HepG2 (cell line): ENCODE measurements around the gene GSAP. TPM values are rescaled to one million over a fixed set of nuclear protein-coding genes. Genes with fewer than 3 reads are reported as not detected.

Experiments used
- BCL6 ChIP-seq: IDR thresholded peaks from 2 replicates; pipeline ENCODE4 v1.6.1; 2016; ENCODE audit warnings: missing genetic modification reagents, missing compliant biosample characterization
- FOXA3 ChIP-seq: IDR thresholded peaks from 2 replicates; pipeline ENCODE4 v1.6.1; 2016; ENCODE audit warnings: missing genetic modification reagents, missing compliant biosample characterization
- GATAD1 ChIP-seq: IDR thresholded peaks from 2 replicates; pipeline ENCODE4 v1.6.1; 2016; ENCODE audit warnings: missing genetic modification reagents, missing compliant biosample characterization
- NFIB ChIP-seq: sonication (generic); formaldehyde crosslinking; IDR thresholded peaks from 2 replicates; pipeline ENCODE4 v1.9.0; 2021; ENCODE audit warnings: missing genetic modification reagents, mild to moderate bottlenecking, borderline replicate concordance
- NR2F1 ChIP-seq, 2 experiments: fragments of 450-650 bp in 1 of 2; formaldehyde crosslinking in 1 of 2; IDR thresholded peaks; 2 replicates each; pipeline versions ENCODE4 v1.5.0 to v1.6.1; 2016 to 2020; ENCODE audit warnings: mild to moderate bottlenecking in 1 of 2, missing compliant biosample characterization in 1 of 2, missing genetic modification reagents in 1 of 2, moderate library complexity in 1 of 2
- SP4 ChIP-seq: sonication (generic); formaldehyde crosslinking; IDR thresholded peaks from 2 replicates; pipeline ENCODE4 v1.8.1; 2023; ENCODE audit warnings: mild to moderate bottlenecking, missing genetic modification reagents
- ZBTB7B ChIP-seq: sonication (generic); formaldehyde crosslinking; IDR thresholded peaks from 2 replicates; pipeline ENCODE4 v1.4.0; 2020; ENCODE audit warnings: missing genetic modification reagents
- ZKSCAN5 ChIP-seq: sonication (generic); formaldehyde crosslinking; IDR thresholded peaks from 2 replicates; pipeline ENCODE4 v1.5.1; 2020; ENCODE audit warnings: mild to moderate bottlenecking, missing genetic modification reagents
- ZNF138 ChIP-seq: sonication (generic); formaldehyde crosslinking; IDR thresholded peaks from 2 replicates; pipeline ENCODE4 v1.5.0; 2020; ENCODE audit warnings: mild to moderate bottlenecking, low read depth, missing genetic modification reagents
- polyA plus RNA-seq, 8 experiments: library from polyadenylated mRNA; depleted of rRNA in 3 of 8; stranded (reverse) in 7 of 8; unstranded in 1 of 8; fragments of >200 nt; fragmentation: Illumina TruSeq in 4 of 8; extraction: Trizol in 4 of 8; gene quantifications; 2 replicates each; pipeline versions ENCODE4 v1.2.1 to v1.2.3, GENCODE V29; 2011 to 2016; ENCODE audit warnings: low read depth in 4 of 8, missing spikeins in 1 of 8, mixed read lengths in 1 of 8; ENCODE audit not compliant: insufficient read depth in 1 of 8
- total RNA-seq, 5 experiments: library from RNA; depleted of rRNA; stranded (reverse); fragments of >200 nt; fragmentation: Illumina TruSeq; extraction: Trizol; gene quantifications; 2 replicates each; pipeline ENCODE4 v1.2.3, GENCODE V29; 2016; ENCODE audit warnings: low read depth in 1 of 5
- TF ChIP-seq, protein P1 (sequence below): sonication (generic); formaldehyde crosslinking; IDR thresholded peaks from 2 replicates; pipeline ENCODE4 v1.4.0; 2020; ENCODE audit warnings: missing genetic modification reagents, borderline replicate concordance
- TF ChIP-seq, protein P2 (sequence below): sonication (generic); formaldehyde crosslinking; IDR thresholded peaks from 2 replicates; pipeline ENCODE4 v1.5.0; 2020; ENCODE audit warnings: missing genetic modification reagents
- TF ChIP-seq, protein P3 (sequence below): sonication (generic); formaldehyde crosslinking; IDR thresholded peaks from 2 replicates; pipeline ENCODE4 v1.5.1; 2020; ENCODE audit warnings: missing genetic modification reagents, mild to moderate bottlenecking, borderline replicate concordance
- TF ChIP-seq, protein P4 (sequence below): sonication (generic); formaldehyde crosslinking; IDR thresholded peaks from 2 replicates; pipeline ENCODE4 v1.4.0; 2020; ENCODE audit warnings: mild to moderate bottlenecking, missing genetic modification reagents, borderline replicate concordance
- TF ChIP-seq, protein P5 (sequence below): sonication (generic); formaldehyde crosslinking; IDR thresholded peaks from 2 replicates; pipeline ENCODE4 v1.4.0; 2020; ENCODE audit warnings: missing genetic modification reagents

Gene GSAP
- total and polyA plus RNA-seq, 2 of the 13 experiments (the other 11 are each of a cell fraction or from before 2014, with no cell fraction given) = 34.6 to 40.6 TPM

DNA sequence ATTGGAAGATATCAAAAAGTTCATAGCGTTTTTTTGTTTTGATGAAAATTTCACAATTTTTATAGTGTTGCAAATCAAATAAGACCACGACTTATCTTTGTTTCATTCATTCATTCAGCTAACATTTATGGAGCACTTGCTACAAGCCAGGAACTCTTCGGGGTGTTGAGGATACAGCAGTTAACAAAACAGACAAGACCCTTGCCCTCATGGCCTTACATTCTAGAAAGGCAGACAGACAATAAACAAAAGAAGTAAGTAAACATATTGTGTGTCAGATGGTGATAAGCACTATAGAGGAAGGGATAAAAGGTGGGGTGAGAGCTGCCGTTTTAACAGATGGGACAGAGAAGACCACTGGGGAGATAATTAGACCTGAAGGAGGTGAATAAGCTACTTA is 41.6 kb upstream of the GSAP start (continued):
- TF ChIP-seq, protein P1, sequence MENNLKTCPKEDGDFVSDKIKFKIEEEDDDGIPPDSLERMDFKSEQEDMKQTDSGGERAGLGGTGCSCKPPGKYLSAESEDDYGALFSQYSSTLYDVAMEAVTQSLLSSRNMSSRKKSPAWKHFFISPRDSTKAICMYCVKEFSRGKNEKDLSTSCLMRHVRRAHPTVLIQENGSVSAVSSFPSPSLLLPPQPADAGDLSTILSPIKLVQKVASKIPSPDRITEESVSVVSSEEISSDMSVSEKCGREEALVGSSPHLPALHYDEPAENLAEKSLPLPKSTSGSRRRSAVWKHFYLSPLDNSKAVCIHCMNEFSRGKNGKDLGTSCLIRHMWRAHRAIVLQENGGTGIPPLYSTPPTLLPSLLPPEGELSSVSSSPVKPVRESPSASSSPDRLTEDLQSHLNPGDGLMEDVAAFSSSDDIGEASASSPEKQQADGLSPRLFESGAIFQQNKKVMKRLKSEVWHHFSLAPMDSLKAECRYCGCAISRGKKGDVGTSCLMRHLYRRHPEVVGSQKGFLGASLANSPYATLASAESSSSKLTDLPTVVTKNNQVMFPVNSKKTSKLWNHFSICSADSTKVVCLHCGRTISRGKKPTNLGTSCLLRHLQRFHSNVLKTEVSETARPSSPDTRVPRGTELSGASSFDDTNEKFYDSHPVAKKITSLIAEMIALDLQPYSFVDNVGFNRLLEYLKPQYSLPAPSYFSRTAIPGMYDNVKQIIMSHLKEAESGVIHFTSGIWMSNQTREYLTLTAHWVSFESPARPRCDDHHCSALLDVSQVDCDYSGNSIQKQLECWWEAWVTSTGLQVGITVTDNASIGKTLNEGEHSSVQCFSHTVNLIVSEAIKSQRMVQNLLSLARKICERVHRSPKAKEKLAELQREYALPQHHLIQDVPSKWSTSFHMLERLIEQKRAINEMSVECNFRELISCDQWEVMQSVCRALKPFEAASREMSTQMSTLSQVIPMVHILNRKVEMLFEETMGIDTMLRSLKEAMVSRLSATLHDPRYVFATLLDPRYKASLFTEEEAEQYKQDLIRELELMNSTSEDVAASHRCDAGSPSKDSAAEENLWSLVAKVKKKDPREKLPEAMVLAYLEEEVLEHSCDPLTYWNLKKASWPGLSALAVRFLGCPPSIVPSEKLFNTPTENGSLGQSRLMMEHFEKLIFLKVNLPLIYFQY = no peak
- TF ChIP-seq SP4 (CRISPR knock-in tag) = no peak
- TF ChIP-seq ZBTB7B (CRISPR knock-in tag) = no peak
- peak in 1 of 2 experiments; percentile 16; a peak in 1 of 4 replicates for TF ChIP-seq NR2F1 (CRISPR knock-in tag; IDR thresholded peaks at IDR 0.05)
- no peak for TF ChIP-seq GATAD1 (CRISPR knock-in tag)
- no peak for TF ChIP-seq NFIB
- TF ChIP-seq ZKSCAN5 (CRISPR knock-in tag) = no peak
- TF ChIP-seq, protein P2, sequence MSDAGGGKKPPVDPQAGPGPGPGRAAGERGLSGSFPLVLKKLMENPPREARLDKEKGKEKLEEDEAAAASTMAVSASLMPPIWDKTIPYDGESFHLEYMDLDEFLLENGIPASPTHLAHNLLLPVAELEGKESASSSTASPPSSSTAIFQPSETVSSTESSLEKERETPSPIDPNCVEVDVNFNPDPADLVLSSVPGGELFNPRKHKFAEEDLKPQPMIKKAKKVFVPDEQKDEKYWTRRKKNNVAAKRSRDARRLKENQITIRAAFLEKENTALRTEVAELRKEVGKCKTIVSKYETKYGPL (CRISPR knock-in tag) = no peak
- TF ChIP-seq, protein P3, sequence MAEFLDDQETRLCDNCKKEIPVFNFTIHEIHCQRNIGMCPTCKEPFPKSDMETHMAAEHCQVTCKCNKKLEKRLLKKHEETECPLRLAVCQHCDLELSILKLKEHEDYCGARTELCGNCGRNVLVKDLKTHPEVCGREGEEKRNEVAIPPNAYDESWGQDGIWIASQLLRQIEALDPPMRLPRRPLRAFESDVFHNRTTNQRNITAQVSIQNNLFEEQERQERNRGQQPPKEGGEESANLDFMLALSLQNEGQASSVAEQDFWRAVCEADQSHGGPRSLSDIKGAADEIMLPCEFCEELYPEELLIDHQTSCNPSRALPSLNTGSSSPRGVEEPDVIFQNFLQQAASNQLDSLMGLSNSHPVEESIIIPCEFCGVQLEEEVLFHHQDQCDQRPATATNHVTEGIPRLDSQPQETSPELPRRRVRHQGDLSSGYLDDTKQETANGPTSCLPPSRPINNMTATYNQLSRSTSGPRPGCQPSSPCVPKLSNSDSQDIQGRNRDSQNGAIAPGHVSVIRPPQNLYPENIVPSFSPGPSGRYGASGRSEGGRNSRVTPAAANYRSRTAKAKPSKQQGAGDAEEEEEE (CRISPR knock-in tag) = no peak
- TF ChIP-seq, protein P4, sequence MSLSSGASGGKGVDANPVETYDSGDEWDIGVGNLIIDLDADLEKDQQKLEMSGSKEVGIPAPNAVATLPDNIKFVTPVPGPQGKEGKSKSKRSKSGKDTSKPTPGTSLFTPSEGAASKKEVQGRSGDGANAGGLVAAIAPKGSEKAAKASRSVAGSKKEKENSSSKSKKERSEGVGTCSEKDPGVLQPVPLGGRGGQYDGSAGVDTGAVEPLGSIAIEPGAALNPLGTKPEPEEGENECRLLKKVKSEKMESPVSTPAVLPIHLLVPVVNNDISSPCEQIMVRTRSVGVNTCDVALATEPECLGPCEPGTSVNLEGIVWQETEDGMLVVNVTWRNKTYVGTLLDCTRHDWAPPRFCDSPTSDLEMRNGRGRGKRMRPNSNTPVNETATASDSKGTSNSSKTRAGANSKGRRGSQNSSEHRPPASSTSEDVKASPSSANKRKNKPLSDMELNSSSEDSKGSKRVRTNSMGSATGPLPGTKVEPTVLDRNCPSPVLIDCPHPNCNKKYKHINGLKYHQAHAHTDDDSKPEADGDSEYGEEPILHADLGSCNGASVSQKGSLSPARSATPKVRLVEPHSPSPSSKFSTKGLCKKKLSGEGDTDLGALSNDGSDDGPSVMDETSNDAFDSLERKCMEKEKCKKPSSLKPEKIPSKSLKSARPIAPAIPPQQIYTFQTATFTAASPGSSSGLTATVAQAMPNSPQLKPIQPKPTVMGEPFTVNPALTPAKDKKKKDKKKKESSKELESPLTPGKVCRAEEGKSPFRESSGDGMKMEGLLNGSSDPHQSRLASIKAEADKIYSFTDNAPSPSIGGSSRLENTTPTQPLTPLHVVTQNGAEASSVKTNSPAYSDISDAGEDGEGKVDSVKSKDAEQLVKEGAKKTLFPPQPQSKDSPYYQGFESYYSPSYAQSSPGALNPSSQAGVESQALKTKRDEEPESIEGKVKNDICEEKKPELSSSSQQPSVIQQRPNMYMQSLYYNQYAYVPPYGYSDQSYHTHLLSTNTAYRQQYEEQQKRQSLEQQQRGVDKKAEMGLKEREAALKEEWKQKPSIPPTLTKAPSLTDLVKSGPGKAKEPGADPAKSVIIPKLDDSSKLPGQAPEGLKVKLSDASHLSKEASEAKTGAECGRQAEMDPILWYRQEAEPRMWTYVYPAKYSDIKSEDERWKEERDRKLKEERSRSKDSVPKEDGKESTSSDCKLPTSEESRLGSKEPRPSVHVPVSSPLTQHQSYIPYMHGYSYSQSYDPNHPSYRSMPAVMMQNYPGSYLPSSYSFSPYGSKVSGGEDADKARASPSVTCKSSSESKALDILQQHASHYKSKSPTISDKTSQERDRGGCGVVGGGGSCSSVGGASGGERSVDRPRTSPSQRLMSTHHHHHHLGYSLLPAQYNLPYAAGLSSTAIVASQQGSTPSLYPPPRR (CRISPR knock-in tag) = peak; percentile 55; the same call in 1 of the 2 replicates
- TF ChIP-seq, protein P5, sequence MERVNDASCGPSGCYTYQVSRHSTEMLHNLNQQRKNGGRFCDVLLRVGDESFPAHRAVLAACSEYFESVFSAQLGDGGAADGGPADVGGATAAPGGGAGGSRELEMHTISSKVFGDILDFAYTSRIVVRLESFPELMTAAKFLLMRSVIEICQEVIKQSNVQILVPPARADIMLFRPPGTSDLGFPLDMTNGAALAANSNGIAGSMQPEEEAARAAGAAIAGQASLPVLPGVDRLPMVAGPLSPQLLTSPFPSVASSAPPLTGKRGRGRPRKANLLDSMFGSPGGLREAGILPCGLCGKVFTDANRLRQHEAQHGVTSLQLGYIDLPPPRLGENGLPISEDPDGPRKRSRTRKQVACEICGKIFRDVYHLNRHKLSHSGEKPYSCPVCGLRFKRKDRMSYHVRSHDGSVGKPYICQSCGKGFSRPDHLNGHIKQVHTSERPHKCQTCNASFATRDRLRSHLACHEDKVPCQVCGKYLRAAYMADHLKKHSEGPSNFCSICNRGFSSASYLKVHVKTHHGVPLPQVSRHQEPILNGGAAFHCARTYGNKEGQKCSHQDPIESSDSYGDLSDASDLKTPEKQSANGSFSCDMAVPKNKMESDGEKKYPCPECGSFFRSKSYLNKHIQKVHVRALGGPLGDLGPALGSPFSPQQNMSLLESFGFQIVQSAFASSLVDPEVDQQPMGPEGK (CRISPR knock-in tag) = 0 out of 2 replicates have a peak, but pooled peaks have one; percentile 29
- peak; percentile 92 for TF ChIP-seq BCL6
- peak; percentile 80 for TF ChIP-seq FOXA3 (CRISPR knock-in tag)
- no peak for TF ChIP-seq ZNF138
